ENCODE results near the gene FANCL.
"Not testable (repeated sequence)": the region's sequence is repeated elsewhere in the genome, so short reads cannot be mapped to it uniquely, and the experiment has no call there.

FANCL gene

GRCh38 chr2:58195662-58196061, 45.5 kb downstream of the FANCL start:
- TF ChIP-seq FOXK2 (IDR thresholded peaks at IDR 0.05), result no peak
- TF ChIP-seq ARNT (IDR thresholded peaks at IDR 0.05), result no peak
- TF ChIP-seq ELF4 (IDR thresholded peaks at IDR 0.05), result no peak
- no peak for TF ChIP-seq FOXM1 (IDR thresholded peaks at IDR 0.05; ENCODE audit: borderline replicate concordance)
- no peak for TF ChIP-seq BHLHE40 (IDR thresholded peaks at IDR 0.05; ENCODE audit: borderline replicate concordance)
- no peak for TF ChIP-seq LEF1 (IDR thresholded peaks at IDR 0.05; ENCODE audit: borderline replicate concordance)
- no peak for TF ChIP-seq ZNF384 (IDR thresholded peaks at IDR 0.05)
- no peak for TF ChIP-seq L3MBTL2 (conservative IDR thresholded peaks at IDR 0.05)
- TF ChIP-seq, protein P1, sequence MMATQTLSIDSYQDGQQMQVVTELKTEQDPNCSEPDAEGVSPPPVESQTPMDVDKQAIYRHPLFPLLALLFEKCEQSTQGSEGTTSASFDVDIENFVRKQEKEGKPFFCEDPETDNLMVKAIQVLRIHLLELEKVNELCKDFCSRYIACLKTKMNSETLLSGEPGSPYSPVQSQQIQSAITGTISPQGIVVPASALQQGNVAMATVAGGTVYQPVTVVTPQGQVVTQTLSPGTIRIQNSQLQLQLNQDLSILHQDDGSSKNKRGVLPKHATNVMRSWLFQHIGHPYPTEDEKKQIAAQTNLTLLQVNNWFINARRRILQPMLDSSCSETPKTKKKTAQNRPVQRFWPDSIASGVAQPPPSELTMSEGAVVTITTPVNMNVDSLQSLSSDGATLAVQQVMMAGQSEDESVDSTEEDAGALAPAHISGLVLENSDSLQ (IDR thresholded peaks at IDR 0.05), result no peak
- no peak for TF ChIP-seq TARDBP (IDR thresholded peaks at IDR 0.05)
- POLR2A ChIA-PET, result no interaction called here
- no peak for DNase-seq (ENCODE audit: extremely low spot score)
- CTCF ChIA-PET, result no interaction called here

DNA sequence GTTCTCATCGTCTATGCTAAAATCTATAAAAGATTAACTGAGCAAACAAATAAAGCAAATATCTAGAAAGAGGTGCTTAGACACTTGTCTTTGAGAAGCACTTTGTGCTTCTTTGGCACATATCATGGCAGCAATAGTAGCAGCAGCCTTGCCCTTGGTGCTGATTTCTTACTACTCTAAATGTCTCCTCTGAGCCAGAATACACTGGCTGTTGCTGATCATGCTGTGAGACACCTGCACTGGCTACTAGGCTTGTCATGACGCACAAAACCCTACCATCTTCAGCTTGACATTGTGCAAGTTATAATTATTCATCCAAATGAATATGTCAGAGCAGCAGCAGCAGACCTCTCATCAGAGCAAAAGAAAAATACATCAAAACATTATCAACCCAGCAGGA, 46.7 kb downstream of the FANCL start:
- CTCF ChIA-PET, result no interaction called here
- POLR2A ChIA-PET, result no interaction called here
- no peak for DNase-seq (ENCODE audit: extremely low spot score)
- TF ChIP-seq SP1 (IDR thresholded peaks at IDR 0.05) (no peak), ZNF384 (IDR thresholded peaks at IDR 0.05) (no peak), L3MBTL2 (conservative IDR thresholded peaks at IDR 0.05) (no peak), ARNT (IDR thresholded peaks at IDR 0.05) (no peak)
- TF ChIP-seq, protein P1 (IDR thresholded peaks at IDR 0.05), result no peak

DNA sequence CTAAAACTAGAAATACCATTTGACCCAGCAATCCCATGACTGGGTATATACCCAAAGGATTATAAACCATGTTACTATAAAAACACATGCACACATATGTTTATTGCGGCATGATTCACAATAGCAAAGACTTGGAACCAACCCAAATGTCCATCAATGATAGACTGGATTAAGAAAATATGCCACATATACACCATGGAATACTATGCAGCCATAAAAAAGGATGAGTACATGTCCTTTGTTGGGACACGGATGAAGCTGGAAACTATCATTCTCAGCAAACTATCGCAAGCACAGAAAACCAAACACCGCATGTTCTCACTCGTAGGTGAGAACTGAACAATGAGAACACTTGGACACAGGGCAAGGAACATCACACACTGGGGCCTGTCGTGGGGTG, 54.1 kb downstream of the FANCL start:
- DNase-seq (ENCODE audit: extremely low spot score); CTCF ChIA-PET; POLR2A ChIA-PET: not testable (repeated sequence)

GRCh38 chr2:58186501-58186900, 54.6 kb downstream of the FANCL start:
- TF ChIP-seq FOXK2 (IDR thresholded peaks at IDR 0.05), result no peak
- TF ChIP-seq SUZ12 (IDR thresholded peaks at IDR 0.05), result no peak
- no peak for TF ChIP-seq CTBP1 (IDR thresholded peaks at IDR 0.05; ENCODE audit: borderline replicate concordance)
- no peak for TF ChIP-seq ARNT (IDR thresholded peaks at IDR 0.05)
- TF ChIP-seq ELF4 (IDR thresholded peaks at IDR 0.05), result no peak
- TF ChIP-seq NFRKB (IDR thresholded peaks at IDR 0.05), result no peak
- DNase-seq (ENCODE audit: extremely low spot score), result no peak
- POLR2A ChIA-PET, result no interaction called here
- CTCF ChIA-PET, result no interaction called here

- TF ChIP-seq BHLHE40 (IDR thresholded peaks at IDR 0.05; ENCODE audit: borderline replicate concordance), result no peak
- no peak for TF ChIP-seq SUZ12 (IDR thresholded peaks at IDR 0.05)
- TF ChIP-seq, protein P1 (IDR thresholded peaks at IDR 0.05), result no peak
- TF ChIP-seq NFRKB (IDR thresholded peaks at IDR 0.05), result no peak
- ChIA-PET POLR2A (no interaction called here), CTCF (no interaction called here)
- no peak for DNase-seq (ENCODE audit: extremely low spot score)
Measured at GRCh38 chr2:58182527-58182926, 58.6 kb downstream of the FANCL start.

DNA sequence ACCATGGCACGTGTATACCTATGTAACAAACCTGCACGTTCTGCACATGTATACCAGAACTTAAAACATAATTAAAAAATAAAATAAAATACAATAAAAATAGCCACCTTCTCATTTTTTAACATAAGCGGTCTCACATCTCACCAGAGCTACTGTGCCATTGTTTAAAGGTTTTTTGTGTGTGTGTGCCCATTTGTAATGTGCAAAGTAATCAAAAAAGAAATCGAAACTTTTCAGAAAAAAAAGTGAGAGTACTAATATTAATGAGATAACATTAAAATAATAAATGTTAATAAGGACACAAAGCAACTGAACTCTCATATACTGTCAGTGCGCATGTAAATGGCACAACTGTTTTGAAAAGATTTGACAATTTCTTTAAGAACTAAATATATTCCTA, 60.5 kb downstream of the FANCL start:
- CTCF ChIA-PET, result no interaction called here
- no peak for TF ChIP-seq ARNT (IDR thresholded peaks at IDR 0.05)
- TF ChIP-seq FOXK2 (IDR thresholded peaks at IDR 0.05), result no peak
- no peak for TF ChIP-seq SP1 (IDR thresholded peaks at IDR 0.05)
- no peak for TF ChIP-seq CTBP1 (IDR thresholded peaks at IDR 0.05; ENCODE audit: borderline replicate concordance)
- TF ChIP-seq HDGF (IDR thresholded peaks at IDR 0.05; ENCODE audit: borderline replicate concordance), result no peak
- TF ChIP-seq TARDBP (IDR thresholded peaks at IDR 0.05), result no peak
- POLR2A ChIA-PET, result no interaction called here
- no peak for DNase-seq (ENCODE audit: extremely low spot score)

- POLR2A ChIA-PET, CTCF ChIA-PET: not testable (repeated sequence)
Measured at GRCh38 chr2:58180175-58180574, 61.0 kb downstream of the FANCL start.

GRCh38 chr2:58177187-58177586, 63.9 kb downstream of the FANCL start:
- CTCF ChIA-PET; POLR2A ChIA-PET; DNase-seq (ENCODE audit: extremely low spot score): not testable (repeated sequence)

More at GRCh38 chr2:58180175-58180574, 61.0 kb downstream of the FANCL start:
- DNase-seq (ENCODE audit: extremely low spot score), result not testable (repeated sequence)

DNA sequence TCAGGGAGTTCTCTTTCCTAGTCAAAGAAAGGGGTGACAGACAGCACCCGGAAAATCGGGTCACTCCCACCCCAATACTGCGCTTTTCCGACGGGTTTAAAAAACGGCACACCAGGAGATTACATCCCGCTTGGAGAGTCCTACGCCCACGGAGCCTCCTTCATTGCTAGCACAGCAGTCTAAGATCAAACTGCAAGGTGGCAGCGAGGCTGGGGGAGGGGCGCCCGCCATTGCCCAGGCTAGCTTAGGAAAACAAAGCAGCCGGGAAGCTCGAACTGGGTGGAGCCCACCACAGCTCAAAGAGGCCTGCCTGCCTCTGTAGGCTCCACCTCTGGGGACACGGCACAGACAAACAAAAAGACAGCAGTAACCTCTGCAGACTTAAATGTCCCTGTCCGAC, 69.3 kb downstream of the FANCL start:
- CTCF ChIA-PET; POLR2A ChIA-PET; DNase-seq (ENCODE audit: extremely low spot score): not testable (repeated sequence)

DNA sequence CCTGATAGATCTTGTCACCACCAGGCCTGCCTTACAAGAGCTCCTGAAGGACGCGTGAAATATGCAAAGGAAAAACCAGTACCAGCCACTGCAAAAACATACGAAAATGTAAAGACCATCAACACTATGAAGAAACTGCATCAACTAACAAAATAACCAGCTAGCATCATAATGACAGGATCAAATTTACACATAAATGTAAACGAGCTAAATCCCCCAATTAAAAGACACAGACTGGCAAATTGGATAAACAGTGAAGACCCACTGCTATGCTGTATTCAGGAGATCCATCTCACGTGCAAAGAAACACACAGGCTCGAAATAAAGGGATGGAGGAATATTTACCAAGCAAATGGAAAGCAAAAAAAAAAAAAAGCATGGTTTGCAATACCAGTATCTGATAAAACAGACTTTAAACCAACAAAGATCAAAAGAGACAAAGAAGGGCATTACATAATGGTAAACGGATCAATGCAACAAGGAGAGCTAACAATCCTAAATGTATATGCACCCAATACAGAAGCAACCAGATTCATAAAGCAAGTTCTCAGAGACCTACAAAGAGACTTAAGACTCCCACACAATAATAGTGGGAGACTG, 70.7 kb downstream of the FANCL start:
- POLR2A ChIA-PET; DNase-seq (ENCODE audit: extremely low spot score); CTCF ChIA-PET: not testable (repeated sequence)

DNA sequence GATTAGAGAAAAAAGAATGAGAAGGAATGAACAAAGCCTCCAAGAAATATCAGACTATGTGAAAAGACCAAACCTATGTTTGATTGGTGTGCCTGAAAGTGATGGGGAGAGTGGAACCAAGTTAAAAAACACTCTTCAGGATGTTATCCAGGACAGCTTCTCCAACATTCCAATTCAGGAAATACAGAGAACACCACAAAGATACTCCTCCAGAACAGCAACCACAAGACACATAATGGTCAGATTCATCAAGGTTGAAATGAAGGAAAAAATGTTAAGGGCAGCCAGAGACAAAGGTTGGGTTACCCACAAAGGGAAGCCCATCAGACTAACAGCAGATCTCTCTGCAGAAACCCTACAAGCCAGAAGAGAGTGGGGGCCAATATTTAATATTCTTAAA, 71.3 kb downstream of the FANCL start:
- POLR2A ChIA-PET; DNase-seq (ENCODE audit: extremely low spot score); CTCF ChIA-PET: not testable (repeated sequence)

- CTCF ChIA-PET, POLR2A ChIA-PET: not testable (repeated sequence)
Measured at GRCh38 chr2:58168130-58168529, 73.0 kb downstream of the FANCL start.

More at GRCh38 chr2:58168130-58168529, 73.0 kb downstream of the FANCL start:
- DNase-seq (ENCODE audit: extremely low spot score), result not testable (repeated sequence)
